HepG2 (cell line): ENCODE results near the gene BSG. TPM values are rescaled to one million over a fixed set of nuclear protein-coding genes. Genes with fewer than 3 reads are reported as not detected.

ENCODE experiments used
- ARID4A ChIP-seq: sonication (generic); formaldehyde crosslinking; IDR thresholded peaks from 2 replicates; pipeline ENCODE4 v1.5.0; 2020; ENCODE audit warnings: mild to moderate bottlenecking, missing genetic modification reagents, borderline replicate concordance
- GRHL1 ChIP-seq: sonication (generic); formaldehyde crosslinking; conservative IDR thresholded peaks from 2 replicates; pipeline ENCODE4 v1.8.0; 2022; ENCODE audit warnings: missing genetic modification reagents
- MAFG ChIP-seq: sonication (generic); formaldehyde crosslinking; IDR thresholded peaks from 2 replicates; pipeline ENCODE4 v1.5.1; 2020; ENCODE audit warnings: mild to moderate bottlenecking, missing genetic modification reagents
- MTF2 ChIP-seq: sonication (generic); formaldehyde crosslinking; IDR thresholded peaks from 2 replicates; pipeline ENCODE4 v1.5.0; 2020; ENCODE audit warnings: missing genetic modification reagents, borderline replicate concordance
- PCBP2 ChIP-seq: fragments of 200-400 bp; formaldehyde crosslinking; optimal IDR thresholded peaks from 2 replicates; pipeline ENCODE3; 2018; ENCODE audit warnings: low read length, low read depth; ENCODE audit not compliant: poor library complexity, severe bottlenecking
- RFXANK ChIP-seq: IDR thresholded peaks from 2 replicates; pipeline ENCODE4 v1.6.1; 2016
- SNAPC5 ChIP-seq: sonication (generic); formaldehyde crosslinking; IDR thresholded peaks from 2 replicates; pipeline ENCODE4 v1.8.1; 2023; ENCODE audit warnings: mild to moderate bottlenecking, missing genetic modification reagents, borderline replicate concordance
- ZFY ChIP-seq: sonication (generic); formaldehyde crosslinking; IDR thresholded peaks from 2 replicates; pipeline ENCODE4 v1.4.0; 2020; ENCODE audit warnings: missing genetic modification reagents
- ZNF160 ChIP-seq: sonication (generic); formaldehyde crosslinking; IDR thresholded peaks from 2 replicates; pipeline ENCODE4 v1.8.0; 2022; ENCODE audit warnings: mild to moderate bottlenecking, inconsistent platforms, missing genetic modification reagents
- ZNF605 ChIP-seq: sonication (generic); formaldehyde crosslinking; IDR thresholded peaks from 2 replicates; pipeline ENCODE4 v1.8.0; 2022; ENCODE audit warnings: mild to moderate bottlenecking, missing genetic modification reagents
- ZNF839 ChIP-seq: sonication (generic); formaldehyde crosslinking; IDR thresholded peaks from 2 replicates; pipeline ENCODE4 v1.4.0; 2020; ENCODE audit warnings: missing genetic modification reagents, mild to moderate bottlenecking, borderline replicate concordance
- polyA plus RNA-seq, 8 experiments: library from polyadenylated mRNA; depleted of rRNA in 3 of 8; stranded (reverse) in 7 of 8; unstranded in 1 of 8; fragments of >200 nt; fragmentation: Illumina TruSeq in 4 of 8; extraction: Trizol in 4 of 8; gene quantifications; 2 replicates each; pipeline versions ENCODE4 v1.2.1 to v1.2.3, GENCODE V29; 2011 to 2016; ENCODE audit warnings: low read depth in 4 of 8, missing spikeins in 1 of 8, mixed read lengths in 1 of 8; ENCODE audit not compliant: insufficient read depth in 1 of 8
- total RNA-seq, 5 experiments: library from RNA; depleted of rRNA; stranded (reverse); fragments of >200 nt; fragmentation: Illumina TruSeq; extraction: Trizol; gene quantifications; 2 replicates each; pipeline ENCODE4 v1.2.3, GENCODE V29; 2016; ENCODE audit warnings: low read depth in 1 of 5
- TF ChIP-seq, protein P1 (sequence below): sonication (generic); formaldehyde crosslinking; IDR thresholded peaks from 2 replicates; pipeline ENCODE4 v1.8.0; 2022; ENCODE audit warnings: missing genetic modification reagents, mild to moderate bottlenecking, borderline replicate concordance
- TF ChIP-seq, protein P2 (sequence below): sonication (generic); formaldehyde crosslinking; IDR thresholded peaks from 2 replicates; pipeline ENCODE4 v1.5.0; 2020; ENCODE audit warnings: mild to moderate bottlenecking, missing genetic modification reagents

The BSG gene
- total and polyA plus RNA-seq, 2 of the 13 experiments (the other 11 are each of a cell fraction or from before 2014, with no cell fraction given), result 309 to 754 TPM

GRCh38 chr19:556611-557382 is 15.6 kb upstream of the BSG start (continued):
- TF ChIP-seq, protein P1, sequence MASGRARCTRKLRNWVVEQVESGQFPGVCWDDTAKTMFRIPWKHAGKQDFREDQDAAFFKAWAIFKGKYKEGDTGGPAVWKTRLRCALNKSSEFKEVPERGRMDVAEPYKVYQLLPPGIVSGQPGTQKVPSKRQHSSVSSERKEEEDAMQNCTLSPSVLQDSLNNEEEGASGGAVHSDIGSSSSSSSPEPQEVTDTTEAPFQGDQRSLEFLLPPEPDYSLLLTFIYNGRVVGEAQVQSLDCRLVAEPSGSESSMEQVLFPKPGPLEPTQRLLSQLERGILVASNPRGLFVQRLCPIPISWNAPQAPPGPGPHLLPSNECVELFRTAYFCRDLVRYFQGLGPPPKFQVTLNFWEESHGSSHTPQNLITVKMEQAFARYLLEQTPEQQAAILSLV, result no peak
- TF ChIP-seq ARID4A (peak; percentile 46), MAFG (CRISPR knock-in tag) (no peak), ZNF160 (CRISPR knock-in tag) (peak; percentile 15; the same call in 1 of the 2 replicates), GRHL1 (CRISPR knock-in tag) (no peak), RFXANK (CRISPR knock-in tag) (no peak), ZNF839 (CRISPR knock-in tag) (peak; percentile 17; the same call in 1 of the 2 replicates), ZNF605 (CRISPR knock-in tag) (no peak), PCBP2 (no peak), SNAPC5 (no peak), ZFY (CRISPR knock-in tag) (peak; percentile 26; the same call in 1 of the 2 replicates), MTF2 (CRISPR knock-in tag) (no peak)
- TF ChIP-seq, protein P2, sequence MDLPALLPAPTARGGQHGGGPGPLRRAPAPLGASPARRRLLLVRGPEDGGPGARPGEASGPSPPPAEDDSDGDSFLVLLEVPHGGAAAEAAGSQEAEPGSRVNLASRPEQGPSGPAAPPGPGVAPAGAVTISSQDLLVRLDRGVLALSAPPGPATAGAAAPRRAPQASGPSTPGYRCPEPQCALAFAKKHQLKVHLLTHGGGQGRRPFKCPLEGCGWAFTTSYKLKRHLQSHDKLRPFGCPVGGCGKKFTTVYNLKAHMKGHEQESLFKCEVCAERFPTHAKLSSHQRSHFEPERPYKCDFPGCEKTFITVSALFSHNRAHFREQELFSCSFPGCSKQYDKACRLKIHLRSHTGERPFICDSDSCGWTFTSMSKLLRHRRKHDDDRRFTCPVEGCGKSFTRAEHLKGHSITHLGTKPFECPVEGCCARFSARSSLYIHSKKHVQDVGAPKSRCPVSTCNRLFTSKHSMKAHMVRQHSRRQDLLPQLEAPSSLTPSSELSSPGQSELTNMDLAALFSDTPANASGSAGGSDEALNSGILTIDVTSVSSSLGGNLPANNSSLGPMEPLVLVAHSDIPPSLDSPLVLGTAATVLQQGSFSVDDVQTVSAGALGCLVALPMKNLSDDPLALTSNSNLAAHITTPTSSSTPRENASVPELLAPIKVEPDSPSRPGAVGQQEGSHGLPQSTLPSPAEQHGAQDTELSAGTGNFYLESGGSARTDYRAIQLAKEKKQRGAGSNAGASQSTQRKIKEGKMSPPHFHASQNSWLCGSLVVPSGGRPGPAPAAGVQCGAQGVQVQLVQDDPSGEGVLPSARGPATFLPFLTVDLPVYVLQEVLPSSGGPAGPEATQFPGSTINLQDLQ (CRISPR knock-in tag), result no peak
